IMR-90 (cell line): ENCODE measurements around the gene ACAP1. TPM values are rescaled to one million over a fixed set of nuclear protein-coding genes. Genes with fewer than 3 reads are reported as not detected.

ENCODE experiments used
- ATAC-seq: fragments of 200-7000 bp; cut with Tn5 transposase; 2 replicates; pipeline ENCODE4 v1.9.1; 2020; ENCODE audit warnings: low read depth, mild to moderate bottlenecking, moderate library complexity
- BruUV-seq: library from RNA; stranded (reverse); fragments of 400-500 nt; replicated peaks from 2 replicates; lab custom pipeline; 2021; lab: Mats Ljungman, UMichigan
- CTCF ChIA-PET: fragments of 300-600 bp; formaldehyde crosslinking; extraction: SDS; loops from one replicate; lab custom pipeline; 2021; ENCODE audit warnings: antibody characterized with exemption; lab: Yijun Ruan, JAX
- POLR2A ChIA-PET: fragments of 300-600 bp; sonication (Branson Sonifier 250); formaldehyde crosslinking; loops from one replicate; lab custom pipeline; 2022; ENCODE audit warnings: antibody characterized with exemption; ENCODE audit not compliant: unreplicated experiment; lab: Charles Lee
- DNase-seq: peaks from one replicate; pipeline ENCODE4 v3.0.0; 2013
- H2AFZ ChIP-seq: replicated peaks from 2 replicates; pipeline ENCODE3; 2013; ENCODE audit warnings: low read length, mild to moderate bottlenecking; ENCODE audit not compliant: poor library complexity
- H2AK5ac ChIP-seq: 2 replicates; pipeline ENCODE4 v1.6.1; 2013; ENCODE audit warnings: low read depth, low read length, inconsistent platforms
- H2AK9ac ChIP-seq: replicated peaks from 2 replicates; pipeline ENCODE3; 2013; ENCODE audit warnings: mild to moderate bottlenecking, low read depth, low read length, moderate library complexity; ENCODE audit not compliant: poor library complexity
- H2BK120ac ChIP-seq: 2 replicates; pipeline ENCODE4 v1.6.1; 2013; ENCODE audit warnings: low read depth, low read length, inconsistent platforms
- H2BK15ac ChIP-seq: 3 replicates; pipeline ENCODE4 v1.6.1; 2013; ENCODE audit warnings: low read depth, low read length, inconsistent platforms
- H2BK20ac ChIP-seq: 2 replicates; pipeline ENCODE4 v1.6.1; 2013; ENCODE audit warnings: low read depth, mild to moderate bottlenecking, inconsistent platforms, low read length, moderate library complexity
- H2BK5ac ChIP-seq: 2 replicates; pipeline ENCODE4 v1.6.1; 2013; ENCODE audit warnings: mild to moderate bottlenecking, low read depth, low read length, inconsistent platforms; ENCODE audit not compliant: poor library complexity, severe bottlenecking
- H3K14ac ChIP-seq: replicated peaks from 2 replicates; pipeline ENCODE4 v1.6.1; 2013; ENCODE audit warnings: low read depth, low read length, inconsistent platforms
- H3K18ac ChIP-seq: 2 replicates; pipeline ENCODE4 v1.6.1; 2013; ENCODE audit warnings: low read depth, low read length, control low read depth
- H3K23ac ChIP-seq: 2 replicates; pipeline ENCODE4 v1.6.1; 2013; ENCODE audit warnings: low read depth, low read length, inconsistent platforms
- H3K27ac ChIP-seq: 2 replicates; pipeline ENCODE4 v1.5.1; 2013; ENCODE audit warnings: mild to moderate bottlenecking, control low read depth, low read length; ENCODE audit not compliant: insufficient read depth
- H3K27me3 ChIP-seq: 2 replicates; pipeline ENCODE4 v1.6.1; 2013; ENCODE audit warnings: low read length; ENCODE audit not compliant: control insufficient read depth, insufficient read depth
- H3K36me3 ChIP-seq: 2 replicates; pipeline ENCODE4 v1.6.1; 2013; ENCODE audit warnings: low read length, mixed read lengths; ENCODE audit not compliant: control insufficient read depth, insufficient read depth
- H3K4ac ChIP-seq: 2 replicates; pipeline ENCODE4 v1.6.1; 2013; ENCODE audit warnings: low read depth, low read length, inconsistent platforms
- H3K4me1 ChIP-seq: 2 replicates; pipeline ENCODE4 v1.6.1; 2013; ENCODE audit warnings: low read length, mixed read lengths; ENCODE audit not compliant: control insufficient read depth, insufficient read depth
- H3K4me2 ChIP-seq: 2 replicates; pipeline ENCODE4 v1.6.1; 2013; ENCODE audit warnings: low read depth, mild to moderate bottlenecking, control low read depth, low read length, moderate library complexity
- H3K4me3 ChIP-seq: 2 replicates; pipeline ENCODE4 v1.5.1; 2013; ENCODE audit warnings: low read depth, mild to moderate bottlenecking, control low read depth, low read length, moderate library complexity; ENCODE audit not compliant: insufficient read depth
- H3K56ac ChIP-seq: 2 replicates; pipeline ENCODE4 v1.6.1; 2013; ENCODE audit warnings: low read length, inconsistent platforms; ENCODE audit not compliant: insufficient read depth; ENCODE audit errors: extremely low read depth
- H3K79me1 ChIP-seq, 2 experiments: 2 replicates each; pipeline ENCODE4 v1.6.1; 2013; ENCODE audit warnings: low read length in 2 of 2, inconsistent platforms in 1 of 2, low read depth in 1 of 2
- H3K9ac ChIP-seq: 2 replicates; pipeline ENCODE4 v1.6.1; 2013; ENCODE audit warnings: low read depth, low read length, control low read depth
- H3K9me1 ChIP-seq: 2 replicates; pipeline ENCODE4 v1.6.1; 2013; ENCODE audit warnings: low read length, inconsistent platforms; ENCODE audit not compliant: insufficient read depth
- H3K9me3 ChIP-seq: 2 replicates; pipeline ENCODE4 v1.6.1; 2013; ENCODE audit warnings: low read length; ENCODE audit not compliant: control insufficient read depth, insufficient read depth
- H4K20me1 ChIP-seq: 2 replicates; pipeline ENCODE4 v1.6.1; 2013; ENCODE audit warnings: low read length, inconsistent platforms; ENCODE audit not compliant: insufficient read depth
- H4K5ac ChIP-seq: 2 replicates; pipeline ENCODE4 v1.6.1; 2013; ENCODE audit warnings: mild to moderate bottlenecking, low read depth, low read length, control low read depth
- H4K8ac ChIP-seq, 2 experiments: 2 replicates each; pipeline ENCODE4 v1.6.1; 2013; ENCODE audit warnings: low read depth in 2 of 2, low read length in 2 of 2, control low read depth in 1 of 2, inconsistent platforms in 1 of 2
- H4K91ac ChIP-seq: 2 replicates; pipeline ENCODE4 v1.6.1; 2013; ENCODE audit warnings: low read depth, low read length, inconsistent platforms; ENCODE audit not compliant: insufficient read depth
- BHLHE40 ChIP-seq: fragments of 150-350 bp; IDR thresholded peaks from 2 replicates; pipeline ENCODE4 v1.6.1; 2016; ENCODE audit warnings: mild to moderate bottlenecking, low read depth, low read length
- CEBPB ChIP-seq: IDR thresholded peaks from 2 replicates; pipeline ENCODE4 v1.6.1; 2012; ENCODE audit warnings: low read depth, low read length, improper control_type of control experiment
- CHD1 ChIP-seq: IDR thresholded peaks from 2 replicates; pipeline ENCODE4 v1.6.1; 2012; ENCODE audit warnings: low read depth, low read length, improper control_type of control experiment
- CTCF ChIP-seq: conservative IDR thresholded peaks from 2 replicates; pipeline ENCODE4 v1.5.1; 2012; ENCODE audit warnings: mild to moderate bottlenecking, low read depth, low read length, improper control_type of control experiment
- ELK1 ChIP-seq: fragments of 150-350 bp; IDR thresholded peaks from 2 replicates; pipeline ENCODE4 v1.6.1; 2016; ENCODE audit warnings: low read depth, mild to moderate bottlenecking, low read length, moderate library complexity, borderline replicate concordance
- FOS ChIP-seq: fragments of 150-350 bp; IDR thresholded peaks from 2 replicates; pipeline ENCODE4 v1.6.1; 2016; ENCODE audit warnings: low read depth, low read length
- MAFK ChIP-seq: IDR thresholded peaks from 2 replicates; pipeline ENCODE4 v1.6.1; 2012; ENCODE audit warnings: low read depth, low read length, improper control_type of control experiment
- MXI1 ChIP-seq: IDR thresholded peaks from 2 replicates; pipeline ENCODE4 v1.6.1; 2012; ENCODE audit warnings: low read depth, mild to moderate bottlenecking, low read length, moderate library complexity, borderline replicate concordance
- NFE2L2 ChIP-seq: fragments of 150-350 bp; IDR thresholded peaks from 2 replicates; pipeline ENCODE4 v1.6.1; 2016; ENCODE audit warnings: low read depth, mild to moderate bottlenecking, low read length
- POLR2A ChIP-seq: IDR thresholded peaks from 2 replicates; pipeline ENCODE4 v1.6.1; 2012; ENCODE audit warnings: mild to moderate bottlenecking, low read depth, low read length
- RAD21 ChIP-seq: IDR thresholded peaks from 2 replicates; pipeline ENCODE4 v1.6.1; 2012; ENCODE audit warnings: low read length, improper control_type of control experiment
- RCOR1 ChIP-seq: IDR thresholded peaks from 2 replicates; pipeline ENCODE4 v1.6.1; 2012; ENCODE audit warnings: mild to moderate bottlenecking, low read length, improper control_type of control experiment; ENCODE audit not compliant: insufficient replicate concordance
- RFX5 ChIP-seq: IDR thresholded peaks from 2 replicates; pipeline ENCODE4 v1.8.0; 2012; ENCODE audit warnings: low read depth, mild to moderate bottlenecking, low read length, moderate library complexity
- USF2 ChIP-seq: fragments of 150-350 bp; IDR thresholded peaks from 2 replicates; pipeline ENCODE4 v1.6.1; 2017; ENCODE audit warnings: mild to moderate bottlenecking, antibody characterized with exemption, low read length, low read depth
- WGBS, 2 experiments: methylation state at CpG; one replicate each; pipeline versions ENCODE4 v1.1.5 to v1.1.7; 2013; ENCODE audit warnings: missing lambda C conversion rate in 2 of 2; ENCODE audit not compliant: insufficient read length in 1 of 2; ENCODE audit errors: extremely low coverage in 2 of 2; 5-methylcytosine and 5-hydroxymethylcytosine counted together
- dilution Hi-C: fragments of 300-500 bp; cut with HindIII; formaldehyde crosslinking; loops from one replicate; pipeline ENCODE4 v1.14.3; 2018; ENCODE audit warnings: low sequenced_read_pairs; ENCODE audit not compliant: unreplicated experiment
- in situ Hi-C: fragments of 300-500 bp; cut with MboI; formaldehyde crosslinking; loops from 3 replicates; pipeline ENCODE4 v1.14.3; 2019; ENCODE audit warnings: low sequenced_read_pairs, inconsistent platforms, mixed read lengths
- intact Hi-C: fragments of 100-400 bp; cut with micrococcal nuclease; formaldehyde crosslinking; loops from 2 replicates; pipeline ENCODE4 v1.10.0; 2022
- polyA plus RNA-seq, 3 experiments: library from polyadenylated mRNA; depleted of rRNA; stranded (reverse); fragments of >200 nt; gene quantifications; 2 replicates each; pipeline ENCODE4 v1.2.3, GENCODE V29; 2012; ENCODE audit warnings: low replicate concordance in 1 of 3
- total RNA-seq: library from RNA; depleted of rRNA; stranded (reverse); fragments of >200 nt; gene quantifications from 2 replicates; pipeline ENCODE4 v1.2.3, GENCODE V29; 2012

ACAP1 gene
- total and polyA plus RNA-seq, 2 of the 4 experiments (the other 2 are of a cell fraction): under 0.01 to 2.1 TPM

GRCh38 chr17:7289256-7290032 is 46.9 kb upstream of the ACAP1 start (continued):
- no peak for TF ChIP-seq NFE2L2

- CTCF ChIA-PET: no interaction called here
- 80% methylated on average over 1 of the region's 19 CpGs; no CpG with 5 or more reads in 1 of the 2 experiments for WGBS, 2 experiments
- peaks cover 80% of the 10 kb centered on the region for H3K27me3 ChIP-seq
- TF ChIP-seq CHD1 (no peak), MAFK (no peak), MXI1 (no peak), CTCF (no peak), POLR2A (no peak), BHLHE40 (no peak), USF2 (no peak), RFX5 (no peak), CEBPB (no peak), FOS (no peak), RAD21 (no peak), RCOR1 (no peak), ELK1 (no peak)
Measured at GRCh38 chr17:7290166-7290565, 46.2 kb upstream of the ACAP1 start.

More at GRCh38 chr17:7290166-7290565, 46.2 kb upstream of the ACAP1 start:
- ATAC-seq: no peak
- Histone ChIP-seq H3K18ac (no peak overlapping the region), H2BK15ac (no peak overlapping the region), H3K4me3 (no peak overlapping the region), H2BK20ac (no peak overlapping the region), H3K56ac (no peak overlapping the region), H3K27ac (no peak overlapping the region), H2BK5ac (no peak overlapping the region), H3K4me1 (peaks cover 3% of the 10 kb centered on the region), H2AK5ac (no peak overlapping the region), H3K4me2 (no peak overlapping the region), H3K9me3 (no peaks in the 10 kb centered on the region; the same call in 1 of the 2 replicates), H4K8ac (no peak overlapping the region), H3K36me3 (no peaks in the 10 kb centered on the region), H3K9ac (no peak overlapping the region), H4K5ac (no peak overlapping the region), H2BK120ac (no peak overlapping the region), H4K20me1 (0 out of 2 replicates have a peak, but pooled peaks cover 3% of the 10 kb centered on the region), H2AFZ (no peak overlapping the region), H3K4ac (no peak overlapping the region), H4K91ac (no peak overlapping the region), H3K79me1 (no peaks in the 10 kb centered on the region), H2AK9ac (no peak overlapping the region), H3K9me1 (no peaks in the 10 kb centered on the region; the same call in 1 of the 2 replicates), H3K14ac (no peak overlapping the region), H3K23ac (no peak overlapping the region)
- dilution Hi-C loops: no loop called here
- no TSS peak for BruUV-seq
- POLR2A ChIA-PET: no interaction called here
- intact Hi-C loops: no loop called here
- in situ Hi-C loops: no loop called here
- no peak for DNase-seq
